Measurements from ENCODE around the gene ZNF385D. TPM values are rescaled to one million over a fixed set of nuclear protein-coding genes. Genes with fewer than 3 reads are reported as not detected.

Gene ZNF385D
- total and polyA plus RNA-seq, 4 donors = 0.08 to 0.50 (median 0.09) TPM

GRCh38 chr3:21705769-21706168 lies 45.2 kb downstream of the ZNF385D start (continued):
- no peak for TF ChIP-seq ATF3 (IDR thresholded peaks at IDR 0.05)
- peak; percentile 82 for TF ChIP-seq REST (IDR thresholded peaks at IDR 0.05)
- TF ChIP-seq FOXA2 (IDR thresholded peaks at IDR 0.05) = peak; percentile 75

GRCh38 chr3:21704796-21705195 lies 46.2 kb downstream of the ZNF385D start:
- DNase-seq (ENCODE audit: low spot score) = no peak
- Histone ChIP-seq H3K27me3 (ENCODE audit: control insufficient read depth in 4 of 4, insufficient read depth in 4 of 4, low read length in 3 of 4) (no peaks in the 10 kb centered on the region), H3K9me3 (ENCODE audit: control insufficient read depth in 4 of 4, low read length in 3 of 4) (no peaks in the 10 kb centered on the region), H3K27ac (ENCODE audit: low read depth in 1 of 2, low read length in 2 of 2) (no peak overlapping the region), H3K4me3 (ENCODE audit: low read depth in 1 of 3, low read length in 3 of 3) (no peak overlapping the region), H3K4me1 (ENCODE audit: control insufficient read depth in 4 of 4, insufficient read depth in 4 of 4, low read length in 3 of 4) (peaks cover 0 to 12% (median 1%) of the 10 kb centered on the region in 4 donors), H3K9ac (ENCODE audit: low read depth in 1 of 2, low read length in 2 of 2) (no peak overlapping the region), H3K36me3 (ENCODE audit: control insufficient read depth in 4 of 4, insufficient read depth in 3 of 4, low read depth in 1 of 4, low read length in 3 of 4) (no peaks in the 10 kb centered on the region)
- 93% methylated on average over 1 of the region's 1 CpG for WGBS
- no peak for TF ChIP-seq MAX (IDR thresholded peaks at IDR 0.05)
- no peak for TF ChIP-seq JUND (IDR thresholded peaks at IDR 0.05)
- TF ChIP-seq RAD21 (IDR thresholded peaks at IDR 0.05) = no peak
- TF ChIP-seq HNF4G (IDR thresholded peaks at IDR 0.05) = no peak
- no peak for TF ChIP-seq TAF1 (conservative IDR thresholded peaks at IDR 0.05)
- no peak for TF ChIP-seq YY1 (IDR thresholded peaks at IDR 0.05)
- TF ChIP-seq NR2F2 (IDR thresholded peaks at IDR 0.05) = no peak
- no peak for TF ChIP-seq ZBTB33 (IDR thresholded peaks at IDR 0.05)
- TF ChIP-seq RXRA (IDR thresholded peaks at IDR 0.05) = no peak
- TF ChIP-seq HNF4A (conservative IDR thresholded peaks at IDR 0.05) = no peak
- no peak for TF ChIP-seq CTCF (IDR thresholded peaks at IDR 0.05; ENCODE audit: low read depth, low read length, missing input control)
- no peak for TF ChIP-seq REST (IDR thresholded peaks at IDR 0.05)
- TF ChIP-seq EGR1 (IDR thresholded peaks at IDR 0.05; ENCODE audit: low read depth in 2 of 2) = no peak
- TF ChIP-seq FOXA2 (IDR thresholded peaks at IDR 0.05) = no peak

Data from liver (tissue), 9 donors.